SK-N-SH (cell line): ENCODE data around the gene RFX5.

Experiments
- CHD2 ChIP-seq: fragments of 150-350 bp; IDR thresholded peaks from 2 replicates; pipeline ENCODE4 v1.6.1; 2018; ENCODE audit warnings: low read length; ENCODE audit not compliant: partially characterized antibody
- CTCF ChIP-seq: fragments of 200-600 bp; sonication (generic); IDR thresholded peaks from 2 replicates; pipeline ENCODE4 v1.6.1; 2017; ENCODE audit warnings: antibody characterized with exemption, mild to moderate bottlenecking, moderate library complexity
- EZH2phosphoT487 ChIP-seq: fragments of 200-600 bp; sonication (generic); IDR thresholded peaks from 2 replicates; pipeline ENCODE4 v1.6.1; 2017; ENCODE audit warnings: low read depth, mixed run types, mild to moderate bottlenecking, antibody characterized with exemption, moderate library complexity, borderline replicate concordance
- RFX5 ChIP-seq: IDR thresholded peaks from 2 replicates; pipeline ENCODE4 v1.6.1; 2012; ENCODE audit warnings: mild to moderate bottlenecking, improper control_type of control experiment, low read length
- TAF1 ChIP-seq: IDR thresholded peaks from 2 replicates; pipeline ENCODE4 v1.6.1; 2012; ENCODE audit warnings: low read depth, mild to moderate bottlenecking, low read length, moderate library complexity, borderline replicate concordance

GRCh38 chr1:151346082-151346768 lies 827 bp downstream of the RFX5 start:
- TF ChIP-seq TAF1 (no peak), CTCF (no peak), CHD2 (no peak), EZH2phosphoT487 (no peak), RFX5 (no peak)
